H1 (cell line): Measurements from ENCODE around the gene GJB3. TPM values are rescaled to one million over a fixed set of nuclear protein-coding genes. Genes with fewer than 3 reads are reported as not detected.

Source experiments
- CTCF ChIA-PET: fragments of 300-600 bp; sonication (Branson Sonifier 250); formaldehyde crosslinking; loops from one replicate; lab custom pipeline; 2021; ENCODE audit not compliant: partially characterized antibody; lab: Charles Lee
- POLR2A ChIA-PET: fragments of 300-600 bp; sonication (Branson Sonifier 250); formaldehyde crosslinking; loops from one replicate; lab custom pipeline; 2021; ENCODE audit warnings: inconsistent platforms; ENCODE audit not compliant: partially characterized antibody; lab: Charles Lee
- DNase-seq, 2 experiments: peaks; one replicate each; pipeline versions ENCODE4 v3.0.0 to v3.0.0-alpha.2; 2010 to 2022; ENCODE audit warnings: low spot score in 2 of 2, low read depth in 1 of 2, mixed read lengths in 1 of 2
- FAIRE-seq: peaks from 2 replicates; lab custom pipeline; 2011; peaks lifted over from hg19 to GRCh38; lab: Jason Lieb, UNC
- H2AFZ ChIP-seq: 2 replicates; pipeline ENCODE4 v1.8.1; 2012; ENCODE audit warnings: low read length, inconsistent platforms
- H2AK5ac ChIP-seq: 2 replicates; pipeline ENCODE4 v1.6.1; 2013; ENCODE audit warnings: low read depth, low read length
- H2BK120ac ChIP-seq: replicated peaks from 2 replicates; pipeline ENCODE3; 2013; ENCODE audit warnings: low read depth, low read length, inconsistent platforms
- H2BK12ac ChIP-seq: 2 replicates; pipeline ENCODE4 v1.6.1; 2013; ENCODE audit warnings: low read depth, low read length
- H2BK15ac ChIP-seq: 2 replicates; pipeline ENCODE4 v1.6.1; 2013; ENCODE audit warnings: low read length
- H2BK20ac ChIP-seq: 2 replicates; pipeline ENCODE4 v1.6.1; 2013; ENCODE audit warnings: low read length
- H2BK5ac ChIP-seq: 2 replicates; pipeline ENCODE4 v1.6.1; 2013; ENCODE audit warnings: low read depth, low read length
- H3K14ac ChIP-seq: 2 replicates; pipeline ENCODE4 v1.6.1; 2013; ENCODE audit warnings: inconsistent platforms; ENCODE audit not compliant: insufficient read length
- H3K18ac ChIP-seq: 2 replicates; pipeline ENCODE4 v1.6.1; 2013; ENCODE audit warnings: low read length; ENCODE audit errors: extremely low read depth
- H3K23ac ChIP-seq: 2 replicates; pipeline ENCODE4 v1.6.1; 2013; ENCODE audit warnings: inconsistent platforms; ENCODE audit not compliant: insufficient read length
- H3K23me2 ChIP-seq: 2 replicates; pipeline ENCODE4 v1.6.1; 2013; ENCODE audit warnings: low read depth, low read length
- H3K27ac ChIP-seq: 2 replicates; pipeline ENCODE4 v1.6.1; 2011; ENCODE audit warnings: low read depth, low read length, inconsistent platforms
- H3K27me3 ChIP-seq, 4 experiments: replicated peaks in 1 of 4; 1 replicate in 1 of 4; 2 replicates in 3 of 4; pipeline versions ENCODE4 v1.6.1 to v1.8.1; 2011 to 2013; ENCODE audit warnings: low read length in 3 of 4, mild to moderate bottlenecking in 3 of 4, inconsistent platforms in 2 of 4, mixed read lengths in 2 of 4, moderate library complexity in 1 of 4; ENCODE audit not compliant: control insufficient read depth in 3 of 4, insufficient read depth in 3 of 4; ENCODE audit errors: extremely low read depth in 1 of 4
- H3K36me3 ChIP-seq, 4 experiments: 2 replicates each; pipeline versions ENCODE4 v1.6.1 to v1.8.1; 2011 to 2013; ENCODE audit warnings: mild to moderate bottlenecking in 4 of 4, low read length in 3 of 4, moderate library complexity in 2 of 4, control low read depth in 1 of 4, inconsistent platforms in 1 of 4; ENCODE audit not compliant: insufficient read depth in 4 of 4, control insufficient read depth in 2 of 4
- H3K4ac ChIP-seq: replicated peaks from 2 replicates; pipeline ENCODE3; 2013; ENCODE audit warnings: low read length, low read depth, mixed read lengths, inconsistent platforms; ENCODE audit not compliant: insufficient read length
- H3K4me1 ChIP-seq, 4 experiments: replicated peaks in 1 of 4; 1 replicate in 1 of 4; 2 replicates in 3 of 4; pipeline versions ENCODE4 v1.6.1 to v1.8.1; 2011 to 2013; ENCODE audit warnings: low read length in 3 of 4, inconsistent platforms in 2 of 4, mixed read lengths in 1 of 4; ENCODE audit not compliant: insufficient read depth in 4 of 4, control insufficient read depth in 3 of 4
- H3K4me2 ChIP-seq, 2 experiments: 2 replicates each; pipeline versions ENCODE4 v1.6.1 to v1.8.1; 2011 to 2013; ENCODE audit warnings: low read depth in 2 of 2, low read length in 2 of 2, control low read depth in 1 of 2, inconsistent platforms in 1 of 2, mild to moderate bottlenecking in 1 of 2; ENCODE audit not compliant: insufficient read depth in 1 of 2
- H3K4me3 ChIP-seq, 4 experiments: fragments of 200-600, 300-600 bp in 1 of 4; sonication (generic), shearing (Covaris generic), sonication (Bioruptor Twin) in 1 of 4; 2 replicates each; pipeline versions ENCODE4 v1.5.1 to v1.8.1; 2011 to 2016; ENCODE audit warnings: low read length in 4 of 4, low read depth in 3 of 4, control low read depth in 2 of 4, inconsistent platforms in 2 of 4, mild to moderate bottlenecking in 2 of 4, mixed read lengths in 1 of 4, moderate library complexity in 1 of 4; ENCODE audit not compliant: insufficient read depth in 2 of 4; ENCODE audit errors: extremely low read depth in 1 of 4
- H3K56ac ChIP-seq: replicated peaks from 2 replicates; pipeline ENCODE3; 2013; ENCODE audit warnings: low read depth, mild to moderate bottlenecking, mixed read lengths, low read length, inconsistent platforms; ENCODE audit not compliant: insufficient read length
- H3K79me1 ChIP-seq: 2 replicates; pipeline ENCODE4 v1.6.1; 2013; ENCODE audit warnings: low read depth, low read length, control low read depth
- H3K79me2 ChIP-seq, 2 experiments: 2 replicates each; pipeline versions ENCODE4 v1.6.1 to v1.8.1; 2012 to 2013; ENCODE audit warnings: low read length in 2 of 2, mild to moderate bottlenecking in 2 of 2, inconsistent platforms in 1 of 2; ENCODE audit not compliant: insufficient read depth in 2 of 2, control insufficient read depth in 1 of 2
- H3K9ac ChIP-seq, 4 experiments: replicated peaks in 1 of 4; 1 replicate in 1 of 4; 2 replicates in 3 of 4; pipeline versions ENCODE4 v1.6.1 to v1.8.1; 2011 to 2013; ENCODE audit warnings: low read depth in 3 of 4, low read length in 3 of 4, control low read depth in 2 of 4, mild to moderate bottlenecking in 2 of 4, moderate library complexity in 2 of 4, inconsistent platforms in 1 of 4; ENCODE audit errors: extremely low read depth in 1 of 4
- H3K9me3 ChIP-seq, 2 experiments: 2 replicates each; pipeline versions ENCODE4 v1.6.1 to v1.8.1; 2012 to 2013; ENCODE audit warnings: mild to moderate bottlenecking in 2 of 2, moderate library complexity in 2 of 2, control low read depth in 1 of 2, inconsistent platforms in 1 of 2, low read depth in 1 of 2, low read length in 1 of 2, mixed read lengths in 1 of 2; ENCODE audit not compliant: insufficient read depth in 2 of 2
- H4K20me1 ChIP-seq, 2 experiments: replicated peaks in 1 of 2; 2 replicates each; pipeline versions ENCODE3 to v1.8.1; 2011 to 2013; ENCODE audit warnings: inconsistent platforms in 2 of 2, low read length in 2 of 2, mild to moderate bottlenecking in 1 of 2; ENCODE audit not compliant: insufficient read depth in 2 of 2, control insufficient read depth in 1 of 2
- H4K5ac ChIP-seq: 2 replicates; pipeline ENCODE4 v1.6.1; 2013; ENCODE audit warnings: low read length, low read depth, mixed read lengths, inconsistent platforms; ENCODE audit not compliant: insufficient read length
- H4K8ac ChIP-seq: 2 replicates; pipeline ENCODE4 v1.8.0; 2013; ENCODE audit warnings: mild to moderate bottlenecking, moderate library complexity, low read length, inconsistent platforms; ENCODE audit not compliant: insufficient read depth; ENCODE audit errors: extremely low read depth
- H4K91ac ChIP-seq: replicated peaks from 2 replicates; pipeline ENCODE3; 2013; ENCODE audit warnings: low read length, mixed read lengths, inconsistent platforms; ENCODE audit not compliant: insufficient read length
- BACH1 ChIP-seq: IDR thresholded peaks from 2 replicates; pipeline ENCODE4 v1.6.1; 2012; ENCODE audit warnings: low read length, improper control_type of control experiment
- CTCF ChIP-seq, 3 experiments: IDR thresholded peaks; 1 replicate in 2 of 3; 2 replicates in 1 of 3; pipeline versions ENCODE4 v1.5.1 to v1.6.1; 2011; ENCODE audit warnings: low read length in 3 of 3, mild to moderate bottlenecking in 3 of 3, inconsistent platforms in 2 of 3, low read depth in 1 of 3, moderate library complexity in 1 of 3; ENCODE audit not compliant: insufficient read depth in 1 of 3; ENCODE audit errors: control extremely low read depth in 1 of 3
- JUND ChIP-seq: IDR thresholded peaks from 2 replicates; pipeline ENCODE4 v1.6.1; 2011; ENCODE audit warnings: mild to moderate bottlenecking, improper control_type of control experiment, low read length
- RAD21 ChIP-seq, 2 experiments: IDR thresholded peaks in 1 of 2; conservative IDR thresholded peaks in 1 of 2; 2 replicates each; pipeline ENCODE4 v1.6.1; 2011; ENCODE audit warnings: low read depth in 2 of 2, low read length in 2 of 2, improper control_type of control experiment in 1 of 2, inconsistent platforms in 1 of 2, mild to moderate bottlenecking in 1 of 2, moderate library complexity in 1 of 2
- SIX5 ChIP-seq: IDR thresholded peaks from 2 replicates; pipeline ENCODE4 v1.6.1; 2011; ENCODE audit warnings: mild to moderate bottlenecking, low read depth, low read length
- WGBS, 2 experiments: shearing (Covaris generic) in 1 of 2; methylation state at CpG; one replicate each; pipeline versions ENCODE4 v1.1.6 to v1.1.7; 2013 to 2015; ENCODE audit warnings: low lambda C conversion rate in 2 of 2, mixed read lengths in 2 of 2, inconsistent platforms in 1 of 2, low coverage in 1 of 2, missing lambda C conversion rate in 1 of 2; ENCODE audit not compliant: insufficient replicate concordance in 2 of 2, insufficient coverage in 1 of 2, insufficient read length in 1 of 2; ENCODE audit errors: extremely low coverage in 1 of 2, missing lambda C conversion rate in 1 of 2; 5-methylcytosine and 5-hydroxymethylcytosine counted together
- polyA plus RNA-seq, 7 experiments: library from polyadenylated mRNA; depleted of rRNA in 3 of 7; stranded (reverse) in 5 of 7; unstranded in 2 of 7; fragments of >200 nt in 5 of 7; fragments of 200-250 nt in 2 of 7; gene quantifications; 1 replicate in 5 of 7; 2 replicates in 1 of 7; 4 replicates in 1 of 7; pipeline versions ENCODE4 v1.2.1 to v1.2.3, GENCODE V29; 2011 to 2013; ENCODE audit warnings: missing spikeins in 2 of 7, mixed read lengths in 2 of 7
- total RNA-seq: library from RNA; stranded (reverse); fragmentation: NEBNext Ultra II Directional; extraction: Animal tissue kit (Norgen Biotek cat#: 25700); gene quantifications from 2 replicates; pipeline ENCODE4 v1.2.1, GENCODE V29; 2021

The GJB3 gene
- total and polyA plus RNA-seq, 2 of the 8 experiments (the other 6 are each of a cell fraction or from before 2014, with no cell fraction given), result 0.93 to 1.6 TPM

- no peak overlapping the region for H3K56ac ChIP-seq
- H3K4me2 ChIP-seq, result no peak overlapping the region
- no peaks in the 10 kb centered on the region for H3K79me2 ChIP-seq
- no peak overlapping the region for H3K27ac ChIP-seq
- POLR2A ChIA-PET, result no interaction called here
- CTCF ChIA-PET, result interaction anchor here (2.5 kb wide), 1 partner anchor 31 kb away, joined by 10 read pairs; no protein-coding TSS in a partner anchor
- H4K8ac ChIP-seq, result no peak overlapping the region
- no peak overlapping the region for H2BK20ac ChIP-seq
- no peaks in the 10 kb centered on the region for H3K27me3 ChIP-seq
- H3K23me2 ChIP-seq, result no peaks in the 10 kb centered on the region
- no peaks in the 10 kb centered on the region for H3K79me1 ChIP-seq
- H3K36me3 ChIP-seq, result no peaks in the 10 kb centered on the region
- no peak overlapping the region for H2BK120ac ChIP-seq
- no peak overlapping the region for H2AK5ac ChIP-seq
- H3K9me3 ChIP-seq, result no peaks in the 10 kb centered on the region
- H2BK15ac ChIP-seq, result no peak overlapping the region
- no peak overlapping the region for H3K4ac ChIP-seq
- no peak overlapping the region for H3K9ac ChIP-seq
- FAIRE-seq, result no peak
- H3K4me3 ChIP-seq, result no peak overlapping the region
- no peak overlapping the region for H2BK5ac ChIP-seq
- 96% methylated on average over 3 of the region's 3 CpGs; no CpG with 5 or more reads in 1 of the 2 experiments for WGBS, 2 experiments
- H2BK12ac ChIP-seq, result no peak overlapping the region
- H3K4me1 ChIP-seq, result no peaks in the 10 kb centered on the region; a peak in 2 of 7 replicates
- no peaks in the 10 kb centered on the region for H4K20me1 ChIP-seq
- no peak overlapping the region for H2AFZ ChIP-seq
- H3K23ac ChIP-seq, result no peak overlapping the region
- H4K91ac ChIP-seq, result no peak overlapping the region
- H3K18ac ChIP-seq, result no peak overlapping the region
- H4K5ac ChIP-seq, result no peak overlapping the region
- H3K14ac ChIP-seq, result no peak overlapping the region
- no peak for DNase-seq
- TF ChIP-seq BACH1 (no peak), RAD21 (IDR thresholded peaks at IDR 0.05 in 1 of 2, conservative IDR thresholded peaks at IDR 0.05 in 1 of 2; ENCODE audit: low read depth in 2 of 2, low read length in 2 of 2) (no peak), SIX5 (no peak), JUND (no peak), CTCF (IDR thresholded peaks at IDR 0.05; ENCODE audit: control extremely low read depth in 1 of 3, insufficient read depth in 1 of 3, low read depth in 1 of 3, low read length in 3 of 3) (no peak)
Measured at GRCh38 chr1:34822202-34822601, 41.2 kb downstream of the GJB3 start.
